ENCODE measurements around the gene KCNK16.

- TF ChIP-seq EZH2 (conservative IDR thresholded peaks at IDR 0.05; ENCODE audit: low read depth, low read length), result no peak
- TF ChIP-seq JUN (CRISPR knock-in tag; IDR thresholded peaks at IDR 0.05), result no peak
- TF ChIP-seq HIVEP1 (CRISPR knock-in tag; IDR thresholded peaks at IDR 0.05), result no peak
These were observed 7.6 kb upstream of the KCNK16 start for GRCh38 chr6:39330057-39330456.

Measured in HepG2 (cell line).